ENCODE data around the gene ITGA3.

Gene ITGA3

DNA sequence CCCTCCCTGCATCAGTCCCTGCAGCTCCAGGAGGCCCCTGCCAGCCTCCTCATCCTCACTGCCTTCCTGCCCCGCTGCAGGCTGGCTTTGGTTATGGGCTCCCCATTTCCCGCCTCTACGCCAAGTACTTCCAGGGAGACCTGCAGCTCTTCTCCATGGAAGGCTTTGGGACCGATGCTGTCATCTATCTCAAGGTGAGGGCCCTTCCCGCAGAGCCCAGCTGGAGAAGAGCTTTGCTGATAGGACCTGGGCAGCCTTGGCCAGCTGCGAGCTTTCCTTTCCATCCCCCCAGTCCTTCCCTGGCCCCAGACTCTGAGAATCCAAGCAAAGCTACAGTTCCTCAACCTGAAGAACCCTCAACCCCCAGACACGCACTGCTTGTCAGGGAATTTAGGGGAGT, 53.3 kb downstream of the ITGA3 start:
- no peak for DNase-seq (ENCODE audit: low read depth in 2 of 2)

DNA sequence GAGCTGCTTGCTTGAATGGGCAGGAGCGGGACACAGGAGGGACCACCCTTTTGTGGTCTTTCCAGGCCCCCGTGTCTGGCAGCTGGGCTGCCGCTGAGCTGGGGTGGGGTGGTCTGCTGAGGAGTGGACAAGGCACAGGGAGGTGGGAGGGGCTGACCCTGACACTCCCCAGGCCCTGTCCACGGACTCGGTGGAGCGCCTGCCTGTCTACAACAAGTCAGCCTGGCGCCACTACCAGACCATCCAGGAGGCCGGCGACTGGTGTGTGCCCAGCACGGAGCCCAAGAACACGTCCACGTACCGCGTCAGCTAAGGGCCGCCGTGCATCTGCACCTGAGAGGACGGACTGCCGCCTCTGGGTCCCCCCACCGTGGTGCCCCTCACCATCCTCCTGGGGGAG, 53.9 kb downstream of the ITGA3 start:
- no peak for DNase-seq (ENCODE audit: low read depth in 2 of 2)

DNA sequence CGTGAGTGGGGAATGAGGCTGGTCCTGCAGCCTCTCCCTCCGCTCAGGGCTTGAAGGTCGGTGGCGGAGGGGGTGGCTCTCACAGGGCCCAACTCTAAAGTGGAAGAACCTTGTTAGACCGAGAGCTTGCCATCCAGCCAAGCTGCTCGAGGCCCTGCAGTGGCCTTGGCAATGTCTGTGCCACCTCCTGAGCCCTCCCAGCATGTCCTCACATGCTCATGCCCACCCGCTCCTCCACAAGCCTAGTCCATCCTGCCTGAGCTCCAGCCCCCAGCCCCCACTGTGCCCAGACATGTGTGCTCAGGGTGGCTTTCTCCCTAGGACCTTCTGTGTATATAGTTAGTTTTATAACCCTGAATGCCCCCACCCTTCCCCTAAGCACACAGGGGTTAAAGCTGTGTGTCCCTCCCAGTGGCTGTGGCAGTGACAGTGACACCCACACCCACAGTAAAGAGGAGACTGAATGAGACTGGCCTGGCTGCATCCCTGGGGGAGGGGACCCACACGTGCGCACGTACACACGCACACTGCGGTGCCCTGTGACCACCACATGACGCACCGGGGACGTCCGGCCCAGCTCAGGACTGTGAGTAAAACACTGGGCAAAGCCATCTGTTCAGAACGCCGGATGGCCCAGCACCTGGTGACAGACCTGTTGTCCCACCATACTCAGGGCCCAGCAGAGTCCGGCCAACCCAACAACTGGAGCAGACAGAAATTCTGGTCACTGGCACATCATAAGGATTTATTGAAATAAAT, 54.9 kb downstream of the ITGA3 start:
- DNase-seq (ENCODE audit: low read depth in 2 of 2), result no peak

DNA sequence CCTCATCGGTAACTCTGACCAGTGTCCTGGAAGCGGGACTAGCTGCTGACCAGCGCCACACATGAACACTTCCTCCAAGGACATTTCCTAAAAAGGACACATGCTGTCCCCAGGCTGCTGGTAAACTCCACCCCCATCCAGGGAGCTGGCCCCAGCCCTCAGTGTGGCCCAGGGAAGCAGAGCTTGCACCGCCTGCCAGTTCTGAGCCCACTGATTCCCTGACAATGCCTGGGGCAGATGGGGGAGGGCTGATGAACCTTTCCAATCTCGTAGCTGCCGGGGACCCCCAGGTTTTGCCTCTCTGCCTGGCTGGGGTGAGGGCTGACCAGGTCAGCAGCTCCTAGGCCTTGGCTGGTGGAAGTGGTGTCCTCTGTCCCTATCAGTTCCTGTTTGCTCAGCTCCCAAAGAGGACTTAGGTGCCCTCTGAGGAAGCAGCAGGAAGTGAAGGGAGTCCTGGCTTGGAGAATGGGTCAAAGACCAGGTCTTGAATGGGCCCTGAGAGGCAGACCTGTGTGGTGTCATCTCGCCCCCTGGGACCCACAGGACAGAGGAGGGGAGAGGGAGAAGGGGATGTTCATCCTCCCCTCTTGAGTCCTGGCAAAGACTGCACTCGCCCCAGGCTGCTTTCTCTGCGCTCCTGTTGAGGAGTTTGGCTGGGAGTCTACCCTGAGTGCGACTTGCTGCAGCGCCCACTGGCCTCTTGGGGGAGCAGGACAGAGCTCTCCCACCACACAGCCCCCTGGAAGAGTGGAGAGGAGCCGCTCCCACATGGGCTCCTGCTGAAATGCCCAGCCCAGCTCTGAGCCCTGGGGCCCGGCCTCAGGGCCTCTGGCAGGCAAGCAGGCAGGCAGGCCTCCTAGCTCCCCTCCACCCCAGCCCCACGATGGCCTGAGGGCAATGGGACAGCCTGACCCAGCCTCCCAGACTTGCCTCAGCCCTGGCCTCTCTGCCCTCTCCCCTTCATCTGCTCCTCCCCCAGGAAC, 56.1 kb downstream of the ITGA3 start:
- DNase-seq (ENCODE audit: low read depth in 2 of 2), result no peak

DNA sequence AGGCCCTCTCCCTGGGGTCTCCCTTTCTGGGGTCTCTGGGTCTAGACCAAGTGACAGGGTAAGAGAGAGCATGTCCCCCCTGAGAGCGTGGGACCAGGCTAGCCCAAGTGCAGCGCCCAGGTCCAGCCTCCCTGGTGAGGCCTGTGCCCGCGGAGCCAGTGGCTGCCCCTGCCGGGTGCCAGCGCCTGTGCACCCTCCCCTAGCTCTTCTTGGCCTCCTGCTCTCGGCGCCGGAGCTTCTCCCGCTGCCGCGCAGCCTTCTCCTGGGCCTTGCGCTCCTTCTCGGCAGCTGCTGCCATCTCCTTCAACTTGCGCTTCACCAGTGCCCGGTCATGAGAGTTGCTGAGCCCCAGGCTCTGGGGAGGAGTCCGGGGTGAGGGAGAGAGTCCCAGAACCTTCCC, 56.8 kb downstream of the ITGA3 start:
- DNase-seq (ENCODE audit: low read depth in 2 of 2), result no peak

DNA sequence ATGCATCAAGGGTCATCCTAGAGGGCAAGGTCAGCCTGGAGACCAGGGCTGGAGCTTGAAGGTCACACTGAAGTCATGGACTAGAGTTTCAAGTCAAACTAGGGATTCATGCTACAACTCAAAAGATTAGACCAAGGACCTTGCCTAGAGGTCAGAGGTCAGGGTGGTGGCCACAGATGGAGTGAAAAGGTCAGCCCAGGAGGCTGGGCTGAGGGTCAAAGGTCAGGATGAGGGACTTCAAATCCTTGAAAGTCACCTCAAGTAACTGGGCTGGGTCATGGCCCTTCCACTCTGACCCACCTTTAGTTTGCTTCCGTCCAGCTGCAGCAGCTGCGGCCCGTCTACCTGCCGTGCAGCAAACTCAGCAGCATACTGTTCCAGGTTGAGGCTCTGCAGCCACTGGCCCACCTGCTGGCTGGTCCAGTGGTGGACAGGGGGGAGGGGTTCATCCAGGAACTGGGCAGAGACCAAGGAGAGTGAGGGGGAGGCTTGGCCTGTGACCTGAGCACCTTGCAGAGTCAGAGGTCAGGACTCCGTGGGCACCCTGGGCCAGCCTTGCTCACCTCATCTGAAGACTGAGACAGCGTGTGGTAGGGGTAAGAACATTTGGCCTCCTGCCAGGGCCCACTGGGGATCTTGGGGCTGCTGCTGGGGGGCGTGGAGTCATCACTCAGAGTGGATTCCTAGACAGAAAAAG, 57.9 kb downstream of the ITGA3 start:
- no peak for DNase-seq (ENCODE audit: low read depth in 2 of 2)

DNA sequence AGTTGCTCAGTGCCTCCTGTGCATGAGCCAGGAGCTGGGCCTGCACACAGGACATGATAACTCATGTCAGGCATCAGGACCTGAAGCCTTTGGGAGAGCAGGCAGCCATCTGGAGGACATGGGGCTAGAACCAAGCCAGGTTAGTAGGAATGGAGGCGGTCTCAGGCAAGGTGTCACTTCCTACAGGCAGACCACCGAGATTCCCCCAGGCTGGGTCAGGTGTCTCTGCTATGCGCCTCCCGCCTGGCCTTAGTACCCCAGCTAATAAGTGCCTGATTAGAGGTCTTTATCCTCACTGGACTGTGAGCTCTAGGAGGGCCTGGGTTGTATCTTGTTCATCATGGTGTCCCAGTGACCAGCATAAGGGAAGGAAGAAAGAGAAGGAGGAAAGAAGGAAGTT, 58.5 kb downstream of the ITGA3 start:
- DNase-seq (ENCODE audit: low read depth in 2 of 2), result no peak

DNA sequence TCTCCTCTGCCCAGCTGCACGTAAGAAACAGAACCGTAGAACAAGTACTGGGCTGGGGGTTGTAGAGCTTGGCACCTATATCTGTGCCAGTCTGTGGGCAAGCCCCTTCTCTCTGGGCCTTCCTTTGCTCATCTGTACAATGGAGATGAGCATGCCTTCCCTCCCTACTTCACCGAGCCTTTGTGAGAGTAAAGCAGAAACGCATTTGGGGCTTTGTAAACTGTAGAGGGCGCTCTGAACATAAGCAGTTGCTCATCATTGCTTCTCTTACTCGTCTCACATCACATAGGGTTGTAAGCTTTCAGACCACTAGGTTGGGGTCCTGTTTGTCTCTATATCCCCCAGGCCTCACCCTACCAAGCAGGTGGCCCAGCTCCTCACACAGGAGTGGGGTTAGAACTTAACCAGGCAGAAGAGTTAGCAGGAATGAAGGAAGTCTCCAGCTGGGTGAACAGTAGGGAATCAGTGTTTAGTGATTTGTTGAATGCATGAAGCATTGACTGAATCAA, 59.0 kb downstream of the ITGA3 start:
- DNase-seq (ENCODE audit: low read depth in 2 of 2), result no peak

DNA sequence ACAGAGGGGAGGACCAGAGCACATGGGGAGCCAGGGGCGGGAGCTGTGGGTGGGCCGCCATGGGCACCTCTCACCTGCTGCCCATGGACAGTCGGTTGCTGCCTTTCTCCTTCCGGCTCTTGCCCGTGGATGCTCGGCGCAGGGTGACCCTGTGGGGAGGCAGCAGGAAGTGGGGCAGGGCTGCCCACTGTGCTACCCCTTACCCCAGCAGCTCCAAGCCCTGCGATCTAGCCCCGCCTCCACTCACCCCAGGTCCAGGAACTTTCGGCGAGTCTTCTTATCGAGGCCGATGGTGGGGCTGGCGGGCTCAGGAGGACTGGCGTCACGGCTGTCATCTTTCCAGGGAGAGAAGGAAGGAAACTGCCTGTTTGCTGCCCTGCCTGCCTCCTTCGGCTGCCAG, 59.8 kb downstream of the ITGA3 start:
- no peak for DNase-seq (ENCODE audit: low read depth in 2 of 2)

DNA sequence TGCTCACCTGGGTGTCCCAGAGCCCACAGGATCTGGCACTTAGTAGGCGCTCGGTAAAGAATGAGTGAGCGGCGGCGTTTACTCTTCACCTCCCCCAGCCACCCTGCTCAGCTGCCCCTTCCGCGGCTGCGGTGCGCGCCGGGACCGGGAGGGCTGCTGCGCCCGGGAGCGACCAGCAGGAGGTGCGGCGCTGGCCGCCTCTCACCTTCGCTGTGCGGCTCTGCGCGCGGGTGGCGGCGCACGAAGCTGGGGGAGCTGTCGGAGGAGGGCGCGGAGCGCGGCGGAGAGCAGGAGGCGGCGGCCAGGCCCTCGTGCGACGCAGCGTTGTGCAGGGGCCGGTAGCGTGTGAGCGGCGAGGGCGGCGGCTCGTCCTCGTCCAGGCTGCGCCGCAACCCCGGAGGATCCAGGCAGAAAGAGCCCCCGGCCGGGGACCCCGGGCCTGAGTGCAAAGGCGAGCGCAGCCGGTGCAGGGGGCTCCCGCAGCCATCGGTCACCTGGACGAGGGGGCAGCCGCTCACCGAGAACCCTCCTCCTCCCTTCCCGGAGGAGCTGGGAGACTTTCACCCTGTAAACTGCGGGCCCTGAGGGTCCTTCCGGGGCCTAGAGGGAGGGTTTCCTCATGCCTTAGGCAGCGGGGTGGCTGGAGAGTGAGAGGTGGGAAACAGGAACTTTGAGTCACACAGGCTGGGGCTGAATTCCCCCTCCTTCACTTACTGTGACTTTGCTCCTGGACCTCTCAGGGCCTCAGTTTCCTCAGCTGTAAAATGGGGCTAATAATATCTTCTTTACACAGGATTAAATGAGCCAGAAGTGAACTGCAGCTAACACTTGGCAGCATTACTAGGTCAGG, 61.5 kb downstream of the ITGA3 start:
- DNase-seq (ENCODE audit: low read depth in 2 of 2), result no peak

DNA sequence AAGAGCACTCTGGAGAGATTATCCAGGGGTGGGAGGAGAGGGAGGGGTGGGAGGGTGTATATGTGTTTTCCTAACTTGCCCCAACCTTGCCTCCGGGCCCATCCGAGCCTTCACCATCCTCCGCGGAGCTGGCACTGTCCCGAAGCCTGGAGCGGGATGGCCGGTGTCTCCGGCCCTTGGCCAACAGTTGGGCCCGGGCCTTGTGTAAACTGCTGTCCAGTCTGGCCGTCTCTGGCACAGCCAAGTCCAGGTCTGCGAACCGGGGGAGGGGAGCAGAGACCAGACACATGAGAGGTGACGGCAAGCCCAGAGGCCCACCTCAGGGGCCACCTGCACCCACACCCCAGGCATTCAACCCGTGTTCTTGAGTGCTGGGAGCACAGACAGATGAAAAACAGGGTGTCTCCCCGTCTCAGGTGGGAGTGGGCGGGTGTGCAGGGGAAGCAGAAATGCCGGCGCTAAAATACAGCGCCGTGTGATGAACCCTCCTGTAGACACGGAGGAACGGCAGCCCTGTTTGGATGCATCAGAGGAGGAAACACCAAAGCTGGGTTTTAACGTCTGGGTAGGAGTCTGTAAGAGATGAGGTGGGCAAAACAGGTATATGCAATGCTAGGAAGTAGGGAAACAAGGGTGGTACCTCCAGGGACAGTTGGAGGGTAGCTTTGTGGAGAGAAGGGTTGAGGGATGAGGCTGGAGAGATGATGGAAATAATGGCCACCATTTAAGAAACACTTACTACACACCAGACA, 62.3 kb downstream of the ITGA3 start:
- no peak for DNase-seq (ENCODE audit: low read depth in 2 of 2)

DNA sequence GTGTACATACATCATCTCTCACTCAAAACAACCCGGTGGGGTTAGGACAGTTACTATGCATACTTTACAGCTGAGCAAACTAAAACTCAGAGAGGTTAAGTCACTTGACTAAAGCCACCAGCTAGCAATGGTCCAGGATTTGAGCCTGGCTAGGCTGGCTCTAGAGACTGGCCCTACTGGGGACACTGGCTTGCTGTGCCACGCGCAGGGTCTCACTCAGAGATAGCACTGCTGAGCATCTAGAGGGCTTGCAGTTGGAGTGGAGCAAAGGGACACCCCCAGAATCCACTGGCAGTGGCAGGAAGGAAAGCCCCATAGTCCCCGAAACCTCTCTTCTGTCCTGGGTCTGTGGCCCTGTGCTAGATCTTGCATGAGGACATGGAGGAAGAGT, 62.9 kb downstream of the ITGA3 start:
- no peak for DNase-seq (ENCODE audit: low read depth in 2 of 2)

DNA sequence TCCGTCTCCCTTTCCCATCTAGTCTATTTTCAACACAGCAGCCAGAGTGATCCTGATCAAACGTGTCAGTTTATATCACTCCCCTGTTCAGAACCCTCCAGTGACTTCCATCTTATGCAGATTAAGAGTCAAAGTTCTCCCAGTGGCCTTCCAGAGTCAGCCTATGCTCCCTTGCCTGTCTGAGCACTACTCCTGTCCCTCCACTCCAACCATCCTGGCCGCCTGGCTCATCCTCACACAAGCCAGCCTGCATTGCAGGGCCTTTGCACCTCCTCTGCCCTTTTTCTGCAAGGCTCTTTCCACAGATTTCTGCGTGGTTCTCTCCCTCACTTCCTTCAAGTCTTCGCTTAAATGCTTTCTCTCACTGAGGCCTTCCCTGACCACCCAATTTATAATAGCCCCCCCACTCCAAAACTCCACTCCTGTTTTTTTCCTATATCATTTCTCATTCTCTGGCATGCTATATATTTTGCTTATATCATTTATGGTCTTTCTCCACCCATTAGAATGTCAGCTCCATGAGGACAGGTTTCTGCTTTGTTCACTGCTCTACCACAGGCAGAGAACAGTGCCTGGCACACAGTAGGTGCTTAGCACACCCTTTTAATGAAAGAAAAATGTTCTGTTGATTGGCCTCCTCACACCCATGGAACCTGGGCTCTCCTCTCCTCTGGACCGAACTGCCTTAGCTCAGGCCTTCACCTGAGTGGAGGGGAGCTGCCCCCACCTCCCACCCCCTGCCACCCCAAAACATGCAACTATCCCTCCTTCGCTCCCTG, 64.8 kb downstream of the ITGA3 start:
- DNase-seq (ENCODE audit: low read depth in 2 of 2), result no peak

DNA sequence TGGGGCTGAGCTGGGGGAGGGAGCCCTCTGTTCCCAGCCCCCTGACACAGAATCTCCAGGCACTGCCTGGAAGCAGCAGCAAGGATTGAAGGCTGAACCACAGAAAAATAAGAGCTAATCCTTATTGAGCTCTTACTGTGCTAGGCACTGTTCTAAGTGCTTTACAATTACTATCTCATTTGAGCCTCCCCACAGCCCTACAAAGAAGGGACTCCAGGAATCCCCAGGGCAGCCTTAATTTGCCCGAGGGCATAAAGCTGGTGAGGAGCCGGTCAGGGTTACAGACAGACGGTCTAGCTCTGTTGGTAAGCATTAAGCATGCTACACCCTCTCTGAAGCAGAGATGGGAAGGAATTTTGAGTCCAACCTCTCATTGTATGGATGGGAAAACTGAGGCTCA, 67.0 kb downstream of the ITGA3 start:
- no peak for DNase-seq (ENCODE audit: low read depth in 2 of 2)

DNA sequence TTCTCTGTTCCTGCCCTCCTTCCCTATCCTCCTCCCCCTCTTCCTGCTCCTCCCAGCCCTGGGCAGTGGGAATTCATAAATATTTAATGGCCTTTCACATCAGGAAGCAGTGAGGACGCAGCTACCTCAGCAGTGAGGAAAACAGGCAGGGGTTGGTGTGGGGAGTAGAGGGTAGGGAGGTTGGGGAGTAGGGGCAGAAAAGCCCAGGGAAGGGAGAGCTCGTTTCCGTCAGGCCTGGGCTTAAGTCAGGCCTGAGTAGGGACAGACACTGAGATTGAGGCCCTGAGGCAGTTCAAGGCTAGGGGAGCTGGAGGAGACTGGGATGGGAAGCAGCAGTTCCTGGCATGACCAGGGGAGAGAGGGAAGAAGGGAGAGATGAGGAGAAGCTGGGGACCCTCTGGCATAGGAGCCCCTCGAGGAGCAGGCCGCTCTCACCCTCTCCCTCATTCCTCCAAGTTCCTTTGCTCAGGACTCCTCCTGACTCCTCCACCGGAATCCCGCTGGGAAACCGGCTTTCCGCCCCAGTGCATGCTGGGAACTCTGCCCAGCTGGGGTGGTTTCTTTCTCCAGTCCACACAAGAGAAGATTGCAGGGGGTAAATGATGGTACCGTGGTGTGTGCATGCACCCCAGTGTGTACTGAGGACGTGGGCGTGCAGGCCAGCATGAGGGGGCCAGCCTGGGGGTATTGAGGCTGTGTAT, 67.9 kb downstream of the ITGA3 start:
- DNase-seq (ENCODE audit: low read depth in 2 of 2), result no peak

DNA sequence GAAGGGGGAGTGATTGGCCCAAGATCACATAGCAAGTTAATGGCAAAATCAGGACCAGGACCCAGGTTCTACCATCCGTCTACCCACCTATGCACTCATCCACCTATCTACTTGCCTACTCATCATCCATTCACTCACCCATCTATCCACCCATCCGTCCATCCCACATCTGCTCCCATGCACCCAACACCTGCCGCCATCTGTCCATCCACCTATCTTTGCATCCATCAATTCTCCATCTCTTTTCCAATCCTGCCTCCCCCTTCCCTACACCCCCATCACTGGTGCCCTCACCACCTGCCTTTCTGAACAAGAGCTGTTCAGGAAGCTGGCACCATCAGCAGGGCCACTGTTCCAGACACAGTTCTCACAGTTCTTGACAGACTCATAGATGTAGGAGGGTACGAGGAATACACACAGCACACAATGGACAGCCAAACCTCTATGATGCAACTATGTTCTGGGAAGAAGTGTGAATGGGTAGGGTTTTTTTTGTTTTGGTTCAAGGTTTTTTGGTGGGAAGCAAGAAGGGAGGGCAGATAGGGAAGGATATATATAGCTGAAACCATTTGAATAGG, 69.6 kb downstream of the ITGA3 start:
- DNase-seq (ENCODE audit: low read depth in 2 of 2), result no peak

DNA sequence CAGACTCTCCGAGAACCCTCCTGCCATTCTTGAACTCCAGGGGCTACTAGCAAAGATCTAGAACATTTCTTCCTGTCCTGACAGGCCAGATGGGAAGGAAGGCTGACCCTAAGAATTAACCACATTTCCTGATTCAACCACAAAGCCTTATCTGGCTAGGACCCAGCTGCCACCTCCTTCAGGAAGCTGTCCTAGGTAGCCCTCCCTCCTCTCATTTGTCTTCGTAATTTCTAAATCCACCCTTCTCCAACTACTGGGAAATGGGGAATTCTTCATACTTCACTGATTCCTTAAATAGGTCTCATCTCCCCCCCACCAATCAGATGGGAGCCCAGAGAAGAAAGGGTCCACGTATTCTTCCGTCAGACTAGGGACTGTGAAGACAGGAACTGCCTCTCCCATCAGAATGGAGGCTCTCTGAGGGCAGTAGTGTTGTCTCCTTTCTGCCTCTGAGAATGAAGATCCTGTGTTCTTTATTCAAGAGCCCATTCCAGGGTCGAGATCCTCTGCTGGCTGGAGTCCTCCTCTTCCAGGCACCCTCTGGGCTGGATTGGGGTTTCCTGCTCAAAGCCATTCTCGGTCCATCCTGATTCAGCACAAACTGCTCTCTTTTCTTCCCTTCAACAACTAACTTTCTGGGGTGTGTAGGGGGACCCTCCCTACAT, 71.9 kb downstream of the ITGA3 start:
- DNase-seq (ENCODE audit: low read depth in 2 of 2), result no peak
